HG03280 (cell line): ENCODE data around the gene GAB1.

Source experiments
- ATAC-seq: cut with Tn5 transposase; IDR thresholded peaks from one replicate; pipeline ENCODE4 v1.9.1; 2021; ENCODE audit warnings: mild to moderate bottlenecking, moderate library complexity; ENCODE audit not compliant: unreplicated experiment

The GAB1 gene

DNA sequence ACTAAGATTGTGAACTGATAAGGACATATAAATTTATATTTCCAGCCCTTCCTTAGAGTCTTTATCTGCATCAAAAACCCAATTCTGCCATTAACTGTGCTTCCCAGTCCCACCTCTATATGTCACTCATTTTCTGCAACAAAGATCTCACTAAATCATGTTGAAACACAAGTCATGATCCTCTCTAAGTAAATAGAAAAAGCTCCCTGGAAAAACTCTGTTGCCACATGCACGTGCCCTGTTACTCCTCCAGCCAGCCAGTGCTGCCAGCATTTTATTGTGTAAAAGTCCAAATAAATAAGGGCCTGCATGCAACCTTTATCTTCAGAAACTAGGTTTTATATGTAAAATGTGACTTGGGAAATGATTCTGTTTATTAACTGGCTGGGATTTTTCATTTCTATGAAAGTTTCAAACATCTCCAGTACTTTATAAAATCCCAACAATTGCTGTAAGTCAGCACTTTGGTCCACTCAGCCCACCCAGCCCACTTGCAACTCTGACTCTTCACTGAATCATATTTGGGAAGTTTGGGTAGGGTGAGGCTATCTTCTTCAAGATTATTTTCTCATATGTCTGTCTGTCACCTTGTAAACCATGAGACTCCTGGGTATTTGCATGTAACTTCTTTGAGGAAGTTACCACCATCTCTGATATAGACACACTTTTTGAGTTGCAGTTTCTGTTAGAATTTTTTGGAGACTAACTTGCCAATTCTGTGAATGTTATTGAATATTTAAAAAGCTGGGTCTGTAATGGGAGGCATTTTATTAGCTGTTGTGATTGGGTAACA, 136.9 kb downstream of the GAB1 start:
- ATAC-seq: peak; percentile 71

DNA sequence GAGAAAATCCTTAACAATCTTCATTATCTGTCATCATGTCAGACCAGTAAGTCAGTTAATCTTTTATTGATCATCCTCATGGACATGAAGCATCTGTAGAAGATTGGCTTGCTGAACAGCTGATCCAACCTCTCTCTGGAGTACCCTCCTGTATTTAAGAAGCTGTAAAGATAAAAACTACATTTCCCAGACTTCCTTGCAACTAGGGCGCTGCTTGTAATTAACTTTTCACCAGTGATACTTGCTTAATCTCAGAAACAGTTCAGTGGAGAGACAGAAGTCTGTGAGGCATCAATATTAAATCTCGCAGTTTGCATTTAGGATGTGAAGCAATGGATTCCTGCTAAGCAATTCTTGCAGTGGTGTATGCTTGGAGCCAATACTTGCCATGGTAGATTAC, 140.8 kb downstream of the GAB1 start:
- no peak for ATAC-seq

DNA sequence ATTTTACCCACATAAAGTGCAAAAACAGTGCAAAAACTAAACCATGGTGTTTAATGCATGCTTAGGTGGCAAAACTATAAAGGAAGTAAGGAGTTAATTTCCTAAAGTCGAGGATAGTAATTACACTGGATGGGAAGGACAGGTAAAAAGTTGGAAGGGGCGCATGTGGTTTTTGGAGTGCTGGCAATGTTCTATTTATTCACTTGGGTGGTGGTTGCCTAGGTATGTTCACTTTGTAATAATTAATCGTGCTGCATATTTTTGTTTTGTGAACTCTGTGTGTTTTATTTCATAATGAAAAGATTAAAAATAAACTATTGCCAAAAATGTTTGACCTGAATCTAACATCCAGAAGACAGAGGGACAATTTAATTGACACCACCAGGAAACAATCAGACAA, 144.7 kb downstream of the GAB1 start:
- no peak for ATAC-seq

DNA sequence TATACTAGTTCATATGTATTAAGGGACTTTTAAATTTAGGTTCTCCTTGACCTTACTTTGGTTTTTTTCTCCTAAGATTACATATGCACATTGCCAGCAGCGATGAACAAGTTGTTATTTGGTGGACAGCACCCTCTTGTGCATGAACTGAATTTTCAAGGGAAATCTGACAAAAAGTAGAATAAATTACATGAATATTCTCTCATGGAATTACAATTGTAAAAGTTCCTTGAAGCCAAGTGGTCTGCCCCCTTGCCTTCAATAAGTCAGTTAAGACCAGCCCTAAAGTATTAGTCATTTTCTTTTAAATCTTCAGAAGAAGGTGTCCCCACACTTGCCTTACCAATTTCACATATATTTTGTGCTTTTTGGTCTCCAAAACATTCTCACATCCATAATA, 146.2 kb downstream of the GAB1 start:
- ATAC-seq: peak; percentile 77

DNA sequence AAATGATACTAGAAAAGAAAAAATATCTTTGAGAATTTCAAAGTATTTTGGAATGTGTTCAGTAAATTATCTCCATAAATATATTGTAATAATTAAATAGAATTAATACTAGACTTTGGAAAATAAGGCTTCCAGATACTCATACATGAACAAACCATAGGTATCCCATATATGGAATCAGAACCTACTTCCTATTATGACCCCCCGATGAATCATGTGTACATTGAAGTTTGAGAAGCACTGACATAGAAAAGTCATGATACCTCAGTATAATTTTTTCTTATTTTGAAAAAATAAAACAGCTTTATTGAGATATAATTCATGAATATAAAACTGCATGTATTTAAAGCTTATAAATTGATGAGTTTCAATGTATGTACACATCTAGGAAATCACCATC, 149.6 kb downstream of the GAB1 start:
- no peak for ATAC-seq

DNA sequence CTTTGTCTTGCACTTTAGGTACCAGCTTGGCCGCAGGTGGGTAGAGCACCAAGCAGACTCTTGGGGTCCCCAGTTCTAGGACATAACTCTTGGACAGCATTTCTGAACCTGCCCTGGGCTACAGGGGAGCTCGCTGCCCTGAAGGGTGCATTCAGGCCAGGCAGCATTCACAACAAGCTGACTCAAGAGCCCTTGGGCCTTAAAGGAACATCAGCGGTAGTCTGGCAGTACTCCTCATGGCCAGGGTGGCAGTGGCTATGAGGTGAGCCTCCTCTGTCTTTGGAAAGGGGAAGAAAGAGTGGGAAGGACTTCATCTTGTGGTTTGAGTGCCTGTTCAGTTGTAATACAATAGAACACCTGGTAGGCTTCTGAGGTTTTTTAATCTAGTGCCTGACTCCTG, 152.0 kb downstream of the GAB1 start:
- no peak for ATAC-seq

DNA sequence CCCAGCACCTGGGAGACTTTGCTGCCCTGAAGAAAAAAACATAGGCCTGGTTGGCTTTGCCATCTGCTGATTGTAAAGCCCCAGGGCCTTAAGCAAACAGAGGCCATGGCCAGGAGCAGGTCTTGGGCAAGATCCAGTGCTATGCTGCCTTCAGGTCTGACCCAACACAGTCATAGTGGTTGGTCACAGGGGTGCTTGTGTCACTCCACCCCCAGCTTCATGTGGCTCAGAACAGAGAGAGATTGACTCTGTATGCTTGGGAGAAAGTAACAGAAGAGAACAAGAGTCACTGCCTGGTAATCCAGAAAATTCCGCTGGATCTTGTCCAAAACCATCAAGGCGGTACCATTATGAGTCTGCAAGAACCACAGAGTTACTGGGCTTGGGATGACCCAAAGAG, 152.4 kb downstream of the GAB1 start:
- ATAC-seq: no peak

DNA sequence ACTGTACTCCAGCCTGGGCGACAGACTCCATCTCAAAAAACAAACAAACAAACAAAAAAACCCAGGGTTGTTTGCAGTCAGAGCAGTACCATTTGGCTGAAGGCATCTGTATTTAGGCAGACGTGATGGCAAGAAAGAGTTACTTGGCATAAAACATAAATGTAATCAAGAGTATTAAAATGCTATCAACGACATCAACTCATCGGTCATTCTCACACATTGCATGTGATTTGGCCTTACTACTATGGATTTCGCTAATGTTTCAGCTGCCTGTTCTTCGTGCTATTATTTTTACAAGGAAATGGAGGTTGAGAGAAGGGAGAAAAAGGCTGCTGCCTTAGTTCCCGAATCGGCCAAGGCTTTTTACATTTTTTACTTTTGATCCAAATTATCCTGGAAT, 161.3 kb downstream of the GAB1 start:
- no peak for ATAC-seq

DNA sequence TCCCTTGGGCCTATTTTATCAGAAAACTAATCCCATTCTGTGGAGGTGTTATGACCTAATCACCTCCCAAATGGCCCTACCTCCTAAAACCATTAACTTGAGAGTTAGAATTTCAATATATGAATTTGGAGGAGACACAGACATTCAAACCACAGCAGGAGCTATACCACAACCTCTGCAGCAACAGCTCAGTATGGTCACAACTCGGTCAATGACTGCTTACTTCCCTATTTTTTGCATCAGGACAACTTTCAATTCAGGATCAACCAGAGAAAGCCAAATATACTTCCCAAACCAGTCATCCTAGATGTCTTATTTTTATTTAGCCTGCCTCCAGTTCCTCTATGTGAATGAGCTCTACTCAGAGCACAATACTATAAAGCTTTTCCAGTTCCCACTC, 165.6 kb downstream of the GAB1 start:
- no peak for ATAC-seq

DNA sequence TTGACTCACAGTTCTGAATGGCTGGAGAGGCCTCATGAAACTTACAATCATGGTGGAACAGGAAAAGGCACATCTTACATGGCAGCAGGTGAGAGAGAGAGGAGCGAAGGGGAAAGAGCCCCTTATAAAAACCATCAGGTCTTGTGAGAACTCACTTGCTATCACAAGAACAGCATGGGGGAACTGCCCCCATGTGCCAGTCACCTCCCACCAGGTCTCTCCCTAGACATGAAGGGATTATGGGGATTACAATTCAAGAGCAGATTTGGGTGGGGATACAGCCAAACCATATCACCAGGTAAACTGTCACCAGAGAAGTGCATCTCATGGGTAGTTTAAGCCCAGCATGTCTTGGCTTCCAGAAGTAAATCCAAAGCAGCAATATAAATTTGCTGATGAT, 169.4 kb downstream of the GAB1 start:
- no peak for ATAC-seq

DNA sequence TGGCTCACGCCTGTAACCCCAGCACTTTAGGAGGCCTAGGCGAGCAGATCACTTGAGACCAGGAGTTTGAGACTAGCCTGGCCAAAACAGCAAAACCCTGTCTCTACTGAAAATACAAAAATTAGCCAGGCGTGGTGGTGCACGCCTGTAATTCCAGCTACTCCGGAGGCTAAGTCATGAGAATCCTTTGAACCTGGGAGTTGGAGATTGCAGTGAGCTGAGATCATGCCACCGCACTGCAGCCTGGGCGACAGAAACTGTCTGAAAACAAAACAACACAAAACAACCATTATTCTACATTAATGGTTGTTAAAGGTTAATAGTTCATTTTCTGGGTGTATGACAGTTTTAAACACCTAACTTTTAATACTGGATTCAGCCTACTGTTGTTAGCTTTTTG, 175.2 kb downstream of the GAB1 start:
- no peak for ATAC-seq

DNA sequence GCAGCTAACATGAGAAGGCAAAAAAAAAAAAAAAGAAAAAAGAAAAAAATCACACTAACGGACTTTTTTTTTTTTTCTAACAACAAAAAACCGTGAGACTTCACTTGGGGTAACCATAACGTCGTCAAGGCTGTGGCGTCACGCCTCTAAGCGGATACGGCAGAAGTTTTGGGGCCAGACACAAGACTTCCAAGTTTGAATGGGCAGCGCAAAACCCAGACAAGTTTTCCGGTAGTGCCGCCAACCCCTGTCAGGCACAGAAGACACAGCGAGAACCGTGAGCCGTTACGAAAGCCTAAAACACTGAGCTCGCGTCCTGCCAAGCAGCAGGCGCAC, 176.3 kb downstream of the GAB1 start:
- peak; percentile 43 for ATAC-seq

DNA sequence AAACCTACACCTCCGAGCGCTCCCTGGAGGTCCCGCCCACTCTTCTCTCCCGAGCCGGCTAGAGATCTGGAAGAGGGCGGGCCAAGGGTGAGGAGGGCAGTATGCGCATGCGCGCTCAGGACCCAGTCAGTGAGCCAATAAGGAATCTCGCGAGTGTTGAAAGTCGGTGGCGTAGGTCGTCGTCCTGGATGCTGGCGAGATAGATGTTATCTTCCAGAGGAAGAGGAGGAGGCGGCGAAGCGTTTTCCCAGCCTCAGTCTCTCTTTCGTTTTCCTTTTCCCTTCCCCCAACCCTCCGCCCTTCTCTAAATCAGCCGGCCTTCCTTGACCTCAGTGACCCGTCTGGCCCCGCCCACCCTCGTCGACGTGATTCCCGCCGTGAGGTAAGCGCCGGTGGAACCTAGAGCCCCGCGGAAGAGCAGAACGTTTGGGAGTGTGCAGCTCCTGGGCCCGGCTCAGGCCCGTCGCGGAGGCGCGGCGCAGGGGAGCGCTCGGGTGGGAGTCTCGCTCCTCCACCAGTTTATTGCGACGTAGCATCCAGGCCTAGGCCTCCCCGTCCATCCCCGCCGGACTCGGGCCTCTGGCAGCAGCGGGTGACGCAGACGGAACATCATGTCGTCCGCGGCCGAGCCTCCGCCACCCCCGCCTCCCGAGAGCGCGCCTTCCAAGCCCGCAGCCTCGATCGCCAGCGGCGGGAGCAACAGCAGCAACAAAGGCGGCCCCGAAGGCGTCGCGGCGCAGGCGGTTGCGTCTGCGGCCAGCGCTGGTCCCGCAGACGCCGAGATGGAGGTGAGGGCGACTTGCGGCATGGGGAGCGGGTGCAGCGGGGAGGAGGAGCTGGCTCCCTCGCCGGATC, 176.9 kb downstream of the GAB1 start, which contains the start of gene SMARCA5:
SMARCA5 (plus strand) TSS at position 389 of the 855 bp plus-strand sequence; CDS start at position 612, 223 bp downstream.
- peak; percentile 85 for ATAC-seq

DNA sequence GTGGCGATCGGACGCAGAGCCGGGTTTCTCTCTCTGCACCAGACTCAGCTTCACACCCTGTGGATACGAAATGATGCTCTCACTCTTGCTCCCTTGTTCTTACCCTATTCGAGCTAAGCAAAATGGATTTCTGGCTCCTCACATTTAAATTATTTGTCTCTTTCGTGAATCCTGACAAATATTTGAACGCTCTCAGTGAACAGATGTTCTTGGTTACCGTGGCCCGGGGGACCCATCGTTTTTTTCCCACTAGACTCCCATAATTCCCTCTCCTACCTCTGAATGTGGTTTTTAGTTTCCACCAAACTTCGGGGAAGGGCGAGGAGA, 177.5 kb downstream of the GAB1 start:
- ATAC-seq: no peak

DNA sequence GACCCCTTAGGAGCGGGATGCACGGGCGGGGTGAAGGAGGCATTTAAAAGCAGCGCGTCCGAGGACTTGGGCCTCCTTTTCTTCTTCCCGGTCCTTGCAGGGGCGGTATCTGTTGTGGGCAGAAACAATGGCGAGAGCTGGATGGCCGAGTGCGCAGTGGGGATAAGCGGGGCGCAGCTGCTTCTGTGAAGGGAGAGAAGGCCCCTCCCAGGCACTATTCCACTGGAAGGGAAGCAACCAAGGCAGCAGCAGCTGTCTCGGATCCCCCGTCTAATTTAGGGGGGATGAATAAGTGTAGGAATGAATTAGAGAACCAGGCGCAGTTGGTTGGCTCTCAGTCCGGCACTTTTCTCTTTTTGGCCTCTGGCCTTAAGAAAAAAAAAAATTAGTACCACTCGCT, 177.8 kb downstream of the GAB1 start:
- no peak for ATAC-seq

DNA sequence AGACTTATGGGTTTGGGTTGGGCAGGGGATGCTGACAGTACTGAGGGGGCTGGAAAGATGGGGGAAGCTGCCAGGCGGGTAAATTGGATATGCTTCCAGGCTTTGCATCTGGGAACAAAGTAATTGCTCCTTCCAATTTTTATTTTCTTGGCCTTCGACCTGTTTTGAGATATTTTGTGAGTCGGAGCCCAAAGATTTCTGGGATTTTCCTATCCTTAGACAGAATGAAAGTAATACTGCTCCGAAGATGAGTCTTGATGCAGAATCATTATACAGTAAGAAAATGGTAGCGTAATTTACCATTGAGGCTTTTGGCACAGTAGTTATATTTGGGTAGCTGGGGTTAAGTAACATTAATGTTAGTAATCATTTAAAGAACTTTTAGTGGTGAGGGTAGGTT, 178.2 kb downstream of the GAB1 start:
- no peak for ATAC-seq

DNA sequence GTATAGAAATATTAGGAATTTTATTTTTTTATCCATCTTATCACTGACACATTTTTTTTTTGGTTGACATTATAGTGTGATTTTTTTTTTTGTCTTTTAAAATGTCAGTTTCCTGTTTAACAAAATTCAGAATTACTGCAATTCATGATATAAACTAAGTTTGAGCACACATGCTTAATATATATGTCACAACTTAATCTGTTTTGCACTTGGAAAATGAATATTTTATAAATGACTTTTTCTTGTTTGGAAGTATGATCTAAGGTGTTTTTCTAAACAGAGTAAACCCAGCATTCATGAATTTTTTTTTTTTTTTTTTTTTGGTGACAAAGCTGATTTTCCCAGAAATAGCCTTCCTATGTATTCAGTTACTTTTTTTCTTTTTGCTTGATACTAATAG, 179.2 kb downstream of the GAB1 start:
- ATAC-seq: no peak

DNA sequence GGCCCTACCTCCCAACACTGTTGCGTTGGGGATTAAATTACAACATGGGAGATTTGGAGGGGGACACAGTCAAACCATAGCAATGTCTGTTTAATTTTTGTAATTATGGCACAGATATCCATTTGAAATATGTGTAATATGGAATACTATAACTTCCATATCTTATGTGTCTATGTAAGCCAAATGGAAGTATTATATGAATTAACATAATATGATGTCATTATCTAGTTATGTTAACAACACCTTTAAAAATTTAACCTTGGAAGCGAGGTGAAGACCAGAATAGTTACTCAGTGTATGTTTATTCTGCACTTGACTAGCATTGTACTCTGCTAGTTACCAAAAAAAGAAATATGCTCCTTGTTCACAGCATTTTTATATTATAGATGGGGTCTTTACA, 181.1 kb downstream of the GAB1 start:
- no peak for ATAC-seq
